NCI-H1092 (cell line): ENCODE measurements around the gene USP28.
"Not testable (repeated sequence)": the region's sequence is repeated elsewhere in the genome, so short reads cannot be mapped to it uniquely, and the experiment has no call there.

Experiments used
- DNase-seq: peaks from one replicate; lab custom pipeline; 2025; lab: John Stamatoyannopoulos, UW

Gene USP28

DNA sequence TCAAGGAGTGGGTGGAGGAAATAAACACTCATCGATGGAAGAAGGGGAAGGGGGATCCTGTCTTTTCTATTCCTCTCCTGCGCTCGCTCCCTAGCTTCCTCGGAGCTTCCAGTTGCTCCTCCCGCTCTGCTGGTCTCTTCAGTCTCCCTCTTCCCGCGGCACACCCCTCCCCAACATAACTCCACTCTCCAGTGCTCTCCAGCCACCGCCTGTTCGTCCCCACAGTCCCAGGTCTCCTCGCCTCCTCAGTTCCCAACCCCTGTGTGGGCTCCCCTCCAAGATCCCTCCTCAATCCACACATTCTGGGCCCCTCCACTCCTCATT, 102.3 kb downstream of the USP28 start:
- no peak for DNase-seq

DNA sequence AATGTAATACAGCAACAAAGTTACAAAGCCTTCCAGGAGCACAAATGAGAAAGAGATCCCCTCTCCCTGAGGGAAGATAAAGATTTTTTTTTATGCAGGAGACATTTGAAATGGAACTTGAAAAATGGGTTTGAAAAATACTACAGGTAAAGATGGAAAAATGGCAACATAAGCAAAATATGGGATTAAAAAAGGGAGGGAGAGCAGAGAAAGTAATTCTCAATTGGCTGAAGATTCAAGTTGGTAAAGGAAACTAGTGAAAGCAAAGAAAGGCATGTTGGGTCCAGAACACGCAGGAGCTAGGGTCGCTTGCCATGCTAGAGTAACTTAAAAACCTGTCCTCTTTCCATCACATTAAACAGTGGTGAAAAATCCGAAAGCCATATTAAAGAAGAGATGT, 103.4 kb downstream of the USP28 start:
- DNase-seq: no peak

DNA sequence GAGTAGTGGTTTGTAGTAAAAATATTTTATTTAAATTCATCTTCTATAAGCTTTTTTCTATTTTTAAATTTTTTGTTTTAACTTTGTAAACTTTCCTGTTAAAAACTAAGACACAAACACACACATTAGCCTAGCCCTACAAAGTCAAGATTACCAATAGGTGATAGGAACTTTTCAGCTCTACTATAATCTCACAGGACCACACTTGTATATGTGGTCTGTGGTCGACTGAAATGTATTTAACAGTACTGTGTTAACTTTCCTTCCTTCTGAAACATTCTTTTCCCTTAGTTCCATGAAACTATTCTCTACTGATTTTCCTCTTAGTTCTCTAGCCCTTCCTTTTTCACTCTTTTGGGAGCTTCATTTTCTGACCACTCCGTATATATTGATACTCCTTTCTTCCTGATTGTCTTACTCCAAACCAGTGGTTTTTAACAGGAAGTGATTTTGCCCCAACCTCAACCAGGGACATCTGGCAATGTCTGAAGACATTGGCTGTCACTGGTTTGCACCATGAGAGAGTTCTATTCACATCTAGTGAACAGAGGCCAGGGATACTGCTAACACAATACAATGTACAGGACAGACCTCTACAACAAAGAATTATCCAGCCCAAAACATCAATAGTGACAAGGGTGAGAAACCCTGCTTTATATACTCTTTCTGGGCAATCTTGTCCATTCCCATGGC, 110.7 kb downstream of the USP28 start:
- DNase-seq: no peak

DNA sequence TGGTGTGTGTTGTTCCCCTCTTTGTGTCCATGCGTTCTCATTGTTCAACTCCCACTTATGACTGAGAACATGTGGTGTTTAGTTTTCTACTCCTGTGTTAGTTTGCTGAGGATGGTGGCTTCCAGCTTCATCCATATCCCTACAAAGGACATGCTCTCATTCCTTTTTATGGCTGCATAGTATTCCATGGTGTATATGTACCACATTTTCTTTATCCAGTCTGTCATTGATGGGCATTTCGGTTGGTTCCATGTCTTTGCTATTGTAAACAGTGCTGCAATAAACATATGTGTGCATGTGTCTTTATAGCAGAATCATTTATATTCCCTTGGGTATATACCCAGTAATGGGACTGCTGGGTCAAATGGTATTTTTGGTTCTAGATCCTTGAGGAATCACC, 112.3 kb downstream of the USP28 start:
- DNase-seq: not testable (repeated sequence)

DNA sequence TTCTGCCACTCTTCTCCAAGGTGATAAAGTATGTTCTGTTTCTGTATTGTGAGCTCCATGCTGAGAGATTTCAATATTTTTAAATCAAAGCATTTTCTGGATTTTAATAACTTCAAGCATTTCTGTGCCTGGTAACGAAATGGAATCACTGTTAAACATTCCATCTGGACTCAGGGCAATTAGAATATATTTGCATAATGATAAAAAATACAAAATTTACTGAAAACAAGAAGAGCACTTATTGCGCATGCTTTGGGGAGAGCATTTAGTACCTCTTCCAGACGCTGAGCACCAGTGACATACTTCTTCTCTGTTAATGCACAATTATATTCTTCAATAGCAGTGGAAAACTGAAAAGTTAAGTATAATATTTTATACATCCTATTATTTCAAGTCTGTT, 115.1 kb downstream of the USP28 start:
- DNase-seq: no peak

DNA sequence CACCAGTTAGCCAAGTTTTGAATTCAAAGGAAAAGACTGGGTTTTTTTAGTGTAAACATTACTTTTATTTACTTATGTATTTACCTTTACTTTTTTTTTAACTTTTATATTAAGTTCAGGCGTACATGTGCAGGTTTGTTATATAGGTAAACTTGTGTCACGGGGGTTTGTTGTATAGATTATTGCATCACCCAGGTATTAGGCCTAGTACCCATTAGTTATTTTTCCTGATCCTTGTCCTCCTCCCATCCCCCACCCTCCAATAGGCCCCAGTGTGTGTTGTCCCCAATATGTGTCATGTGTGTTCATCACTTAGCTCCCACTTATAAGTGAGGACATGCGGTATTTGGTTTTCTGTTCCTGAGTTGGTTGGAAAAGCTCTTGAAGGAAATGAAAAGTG, 122.4 kb downstream of the USP28 start:
- no peak for DNase-seq
